HG02798 (cell line): Measurements from ENCODE around the gene GDF7.
A peak's percentile ranks its signal among the peaks of the same experiment; 100 is the strongest.

Experiments
- ATAC-seq: cut with Tn5 transposase; IDR thresholded peaks from one replicate; pipeline ENCODE4 v1.9.1; 2021; ENCODE audit warnings: mild to moderate bottlenecking; ENCODE audit not compliant: unreplicated experiment, poor library complexity

Gene GDF7

DNA sequence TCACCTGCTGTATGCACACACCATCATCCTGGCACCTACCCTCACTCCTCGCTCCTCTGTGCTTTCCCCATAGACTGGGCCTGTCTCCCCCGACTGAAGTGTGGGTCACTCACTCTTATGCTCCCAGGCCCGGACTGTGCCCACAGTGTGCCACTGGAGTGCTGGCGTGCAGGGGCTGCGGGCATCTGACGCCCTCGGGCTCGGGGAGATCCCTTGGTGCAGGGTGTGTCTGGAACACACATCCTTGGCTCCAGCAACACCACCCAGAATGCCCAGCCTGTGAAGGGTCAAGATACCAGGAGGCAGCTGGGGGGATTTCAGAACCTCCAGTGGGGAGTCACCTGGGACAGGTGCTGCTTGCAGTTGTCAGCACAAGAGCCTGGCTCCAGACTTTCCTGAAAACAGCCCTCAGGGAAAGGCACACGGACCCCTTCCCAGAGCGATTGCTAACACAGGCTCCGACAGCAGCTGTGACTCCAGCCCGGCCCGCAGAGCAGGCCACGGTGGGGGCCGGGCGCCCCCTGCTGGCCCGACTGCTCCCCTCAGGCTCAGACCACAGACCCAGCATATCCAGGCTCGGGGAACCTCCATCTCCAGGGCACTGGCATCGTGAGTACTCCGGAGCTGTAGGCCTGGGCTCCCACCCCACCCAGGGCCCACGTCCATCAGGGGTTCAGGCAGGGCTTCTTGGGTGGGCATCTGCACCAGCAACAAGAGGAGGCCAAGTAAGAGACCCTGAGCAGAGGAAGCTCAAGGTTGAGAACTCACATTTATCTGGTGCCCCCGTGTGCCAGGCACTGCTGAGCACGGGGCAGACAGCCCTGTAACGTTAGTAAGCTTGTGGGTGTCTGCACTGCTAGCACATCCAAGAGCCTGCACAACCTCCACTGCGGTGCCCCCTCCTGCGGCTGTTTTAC is 24.6 kb upstream of the GDF7 start:
- ATAC-seq, result peak; percentile 96

GRCh38 chr2:20643060-20643459 is 23.9 kb upstream of the GDF7 start:
- no peak for ATAC-seq

- ATAC-seq, result no peak
Observed at GRCh38 chr2:20643826-20644225, 23.1 kb upstream of the GDF7 start.

- ATAC-seq, result no peak
Observed at GRCh38 chr2:20645301-20645701, 21.6 kb upstream of the GDF7 start.

DNA sequence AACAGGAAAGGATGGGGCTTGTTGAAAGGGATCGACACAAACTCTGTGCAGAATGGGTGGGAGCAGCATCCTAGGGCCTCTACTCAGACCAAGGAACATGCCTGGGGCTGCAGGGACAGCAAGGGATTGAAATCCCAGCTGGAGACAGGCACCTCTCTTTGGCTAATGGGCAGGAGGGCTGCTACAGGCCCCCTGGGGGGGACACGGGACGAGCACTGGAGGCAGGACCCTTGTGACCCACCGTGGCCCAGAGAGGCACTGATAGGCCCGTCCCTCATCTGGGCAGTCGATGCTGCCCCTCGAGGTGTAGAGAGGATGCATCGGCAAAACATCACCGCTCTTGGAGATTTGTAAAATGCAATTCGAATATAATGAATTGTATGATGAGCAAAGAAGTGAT is 21.2 kb upstream of the GDF7 start:
- ATAC-seq, result no peak

- no peak for ATAC-seq
Observed at GRCh38 chr2:20646446-20646845, 20.5 kb upstream of the GDF7 start.

GRCh38 chr2:20647211-20647610 is 19.7 kb upstream of the GDF7 start:
- no peak for ATAC-seq

DNA sequence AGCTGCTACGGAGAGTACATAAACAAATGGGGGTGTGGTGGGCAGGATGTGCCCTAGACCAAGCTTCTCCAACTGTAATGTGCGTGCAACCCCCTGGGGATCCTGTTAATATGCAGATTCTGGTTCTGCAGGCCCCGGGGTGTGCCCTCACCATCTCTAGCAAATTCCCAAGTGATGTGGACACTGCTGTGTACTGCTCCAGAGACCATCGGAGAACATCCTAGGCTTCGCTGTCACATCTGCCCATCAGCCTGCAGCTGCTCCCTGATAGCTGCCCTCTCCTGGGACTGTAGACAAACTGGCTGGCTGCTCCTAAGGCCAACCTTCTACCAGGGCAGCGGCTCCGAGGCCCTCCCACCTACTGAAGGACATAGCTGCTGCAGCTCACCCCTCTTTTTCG is 19.2 kb upstream of the GDF7 start:
- no peak for ATAC-seq

DNA sequence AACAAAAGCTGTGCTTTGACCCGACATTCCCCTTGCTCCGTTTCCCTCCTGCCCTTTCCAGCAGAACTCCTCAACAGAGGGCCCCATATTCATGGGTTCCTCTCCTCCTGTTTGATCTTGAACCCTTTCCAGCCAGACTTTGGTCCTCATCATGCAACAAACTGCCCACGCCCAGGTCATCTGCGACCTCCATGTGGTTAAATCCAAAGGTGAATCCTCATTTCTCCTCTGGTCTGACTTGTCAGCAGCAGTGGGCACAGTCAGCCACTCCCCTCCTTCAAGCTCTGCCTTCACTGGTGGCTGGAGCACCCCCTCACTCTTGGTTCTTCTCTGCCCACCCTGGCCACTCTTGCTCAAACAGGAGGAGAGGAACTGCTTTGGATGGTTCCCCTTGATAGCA is 18.7 kb upstream of the GDF7 start:
- ATAC-seq, result no peak

GRCh38 chr2:20648831-20649230 is 18.1 kb upstream of the GDF7 start:
- no peak for ATAC-seq

DNA sequence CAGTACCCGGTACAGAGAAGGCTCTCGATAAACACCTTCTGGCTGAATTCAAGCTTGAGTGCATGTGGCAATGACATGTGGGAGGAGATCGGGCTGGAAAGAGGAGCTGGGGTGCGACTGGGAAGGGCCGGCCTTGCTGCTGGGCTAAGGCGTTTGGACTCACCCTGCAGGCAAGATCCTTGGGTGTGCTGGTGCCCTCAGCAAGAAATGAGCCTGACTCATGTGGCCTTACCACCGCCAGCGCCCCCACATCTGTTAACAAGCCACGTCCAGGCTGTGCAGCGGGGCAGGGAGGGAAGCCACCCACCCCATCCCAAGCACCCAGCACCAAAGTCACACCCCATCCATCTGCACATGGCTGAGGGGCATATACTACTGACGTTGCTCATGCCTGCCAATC is 17.4 kb upstream of the GDF7 start:
- no peak for ATAC-seq

DNA sequence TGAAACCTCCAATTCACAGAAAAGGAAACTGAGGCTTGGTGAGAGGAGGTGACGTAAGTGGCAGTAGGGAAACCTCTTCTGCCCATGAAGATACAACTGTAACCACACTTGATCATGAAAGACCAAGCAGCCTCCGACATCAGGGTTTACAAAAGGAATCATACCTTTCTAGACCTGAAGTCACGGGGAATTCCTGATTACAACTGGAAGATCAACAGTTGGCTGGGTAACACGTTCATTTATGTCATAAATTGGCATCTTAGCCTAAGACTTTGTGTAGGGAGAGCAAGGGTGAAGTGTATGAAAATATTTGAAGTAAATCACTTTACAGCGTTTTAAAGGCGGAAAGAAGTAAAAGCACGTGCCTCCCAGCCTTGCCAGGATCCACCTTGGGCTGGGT is 17.0 kb upstream of the GDF7 start:
- no peak for ATAC-seq

DNA sequence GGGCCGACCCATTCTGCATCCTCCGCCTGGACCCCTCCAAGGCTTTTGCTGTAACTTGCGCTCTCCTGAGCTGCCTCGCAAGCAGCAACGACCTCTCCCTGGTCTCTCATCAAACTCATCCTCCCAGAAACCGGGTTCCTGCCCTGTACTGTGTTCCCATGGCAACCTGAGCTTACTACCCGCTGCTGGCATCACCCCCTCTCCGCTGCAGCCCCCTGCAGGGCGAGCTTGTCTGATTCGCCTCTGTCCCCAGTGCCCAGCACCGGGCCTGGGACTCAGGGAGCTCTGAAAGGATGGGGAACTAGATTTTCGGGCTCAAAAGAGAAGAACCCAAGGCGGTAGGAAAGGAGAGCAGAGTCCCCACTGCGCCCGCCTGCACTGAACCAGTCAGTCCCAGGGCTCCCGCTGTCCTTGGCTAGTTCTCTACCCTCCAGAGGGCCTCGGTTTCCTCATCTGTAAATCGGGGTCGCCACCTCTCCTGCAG is 16.5 kb upstream of the GDF7 start:
- ATAC-seq, result peak; percentile 1

DNA sequence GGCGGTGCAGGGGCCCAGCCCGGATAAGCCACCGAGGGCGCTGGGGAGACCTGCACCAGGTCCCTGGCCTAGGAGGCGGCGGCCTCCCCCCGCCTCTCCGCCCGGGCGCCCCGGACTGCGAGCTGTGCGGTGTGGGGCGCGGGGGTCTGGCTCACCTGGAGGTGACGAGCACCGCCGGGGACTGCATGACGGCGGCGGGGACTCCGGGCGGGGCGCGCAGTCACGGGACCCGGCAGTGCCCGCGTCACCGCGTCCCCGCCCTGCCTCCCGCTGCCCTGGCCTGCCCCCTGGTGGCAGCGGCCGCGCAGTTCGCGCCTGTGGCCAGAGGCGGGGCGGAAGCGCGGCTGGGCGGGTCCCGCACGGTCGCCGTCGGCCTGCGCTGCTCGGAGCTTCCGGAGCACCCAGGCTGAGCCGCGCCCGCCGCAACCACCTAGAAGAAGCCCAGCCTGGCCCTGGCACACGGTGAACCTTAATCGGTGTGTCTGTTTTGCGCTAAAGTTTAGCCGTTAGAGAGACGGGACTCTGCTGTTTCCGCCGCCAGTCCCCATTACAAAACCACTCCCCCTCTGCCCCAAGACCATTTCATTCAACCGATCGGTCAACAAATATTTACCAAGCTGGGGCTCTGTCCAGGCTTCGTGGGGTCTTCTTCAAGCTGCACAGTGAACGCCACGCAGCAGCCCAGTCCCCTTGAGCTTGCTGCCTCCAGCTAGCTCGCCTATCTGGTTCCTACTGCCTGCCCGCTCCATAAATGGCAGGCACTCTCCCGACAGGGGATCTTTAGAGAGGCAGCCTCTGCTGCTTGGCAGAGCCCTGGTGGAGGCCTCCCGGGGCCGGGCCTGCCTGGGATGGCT is 15.8 kb upstream of the GDF7 start, which contains the start of gene HS1BP3:
Gene HS1BP3 (minus strand): TSS at position 222 of the 854 bp plus-strand sequence. CDS start 35 bp downstream, at position 187.
- ATAC-seq, result peak; percentile 97

DNA sequence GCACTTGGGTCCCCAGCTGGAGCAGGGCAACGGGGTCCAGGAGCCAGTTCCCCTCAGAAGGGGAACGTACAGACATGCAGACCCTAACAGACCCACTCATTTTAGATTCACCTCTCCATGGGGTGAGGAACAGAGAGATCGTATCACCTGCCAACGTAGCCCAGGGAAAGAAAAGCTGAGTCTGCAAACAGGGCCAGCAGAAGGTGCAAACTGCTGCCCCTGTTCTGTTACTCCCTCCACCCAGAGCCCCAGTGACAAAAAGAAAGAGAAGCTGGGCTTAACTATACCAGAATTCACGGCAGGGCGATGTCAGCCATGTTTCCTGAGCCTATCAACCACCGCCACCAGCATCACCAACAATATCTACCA is 15.2 kb upstream of the GDF7 start:
- no peak for ATAC-seq

DNA sequence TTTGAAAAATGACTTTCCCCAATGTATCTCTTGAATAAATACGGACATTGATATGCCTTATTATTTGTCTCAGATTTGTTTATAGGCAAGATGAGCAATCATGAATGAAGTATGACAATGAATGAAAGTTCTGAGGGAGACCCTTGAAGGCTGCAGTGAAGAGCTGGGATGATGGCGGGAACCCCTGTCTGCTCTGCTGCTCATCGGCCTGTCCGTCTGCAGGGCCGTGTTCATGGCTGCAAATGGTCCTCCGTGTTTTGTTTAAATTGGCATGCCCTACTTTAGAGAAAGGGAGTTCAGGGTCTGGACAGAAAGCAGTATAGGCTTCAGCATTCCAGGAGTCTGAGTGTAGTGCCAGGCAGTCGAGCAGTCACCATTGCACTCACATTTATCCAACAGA is 14.8 kb upstream of the GDF7 start:
- no peak for ATAC-seq

DNA sequence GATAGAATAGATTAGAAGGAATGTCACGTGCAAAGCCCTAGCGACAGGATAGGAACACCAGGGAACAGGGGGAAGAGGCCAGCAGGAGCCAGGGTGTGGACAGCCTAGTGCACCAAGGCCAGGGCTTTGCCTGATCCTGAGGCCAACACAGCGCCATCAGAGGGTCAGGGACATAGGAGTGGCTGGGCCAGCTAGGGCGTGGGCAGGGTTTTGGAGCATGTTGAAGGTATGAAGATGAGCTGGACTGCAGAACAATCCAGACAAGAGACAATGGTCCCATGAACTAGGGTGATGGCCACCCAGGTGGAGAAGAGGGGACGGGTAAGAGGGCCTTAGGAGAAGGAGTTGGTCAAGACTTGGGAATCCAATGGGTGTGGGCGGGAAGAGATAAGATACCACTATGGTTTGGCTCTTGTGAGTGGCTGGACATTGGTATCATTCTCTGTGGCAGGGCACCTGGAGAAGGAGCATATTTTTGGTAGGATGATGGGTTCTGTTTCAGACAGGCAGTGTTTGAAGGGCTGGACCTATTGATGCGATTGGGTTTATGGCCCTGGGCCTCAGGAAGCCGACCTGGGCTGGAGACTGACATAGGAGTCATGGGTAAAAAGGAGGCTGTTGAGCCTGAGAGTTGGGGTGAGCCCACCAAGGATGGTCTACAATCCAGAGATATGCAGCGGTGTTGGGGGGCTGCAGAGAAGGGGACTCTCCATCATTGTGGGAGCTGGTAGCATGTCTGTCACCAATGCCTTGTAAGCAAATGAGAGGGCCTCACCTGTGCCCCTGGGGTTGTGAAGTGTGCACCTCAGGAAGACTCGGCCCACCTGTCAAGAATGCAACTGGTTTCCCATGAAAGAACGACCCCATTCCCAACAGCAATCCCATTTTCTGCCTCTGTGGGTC is 14.0 kb upstream of the GDF7 start:
- no peak for ATAC-seq

DNA sequence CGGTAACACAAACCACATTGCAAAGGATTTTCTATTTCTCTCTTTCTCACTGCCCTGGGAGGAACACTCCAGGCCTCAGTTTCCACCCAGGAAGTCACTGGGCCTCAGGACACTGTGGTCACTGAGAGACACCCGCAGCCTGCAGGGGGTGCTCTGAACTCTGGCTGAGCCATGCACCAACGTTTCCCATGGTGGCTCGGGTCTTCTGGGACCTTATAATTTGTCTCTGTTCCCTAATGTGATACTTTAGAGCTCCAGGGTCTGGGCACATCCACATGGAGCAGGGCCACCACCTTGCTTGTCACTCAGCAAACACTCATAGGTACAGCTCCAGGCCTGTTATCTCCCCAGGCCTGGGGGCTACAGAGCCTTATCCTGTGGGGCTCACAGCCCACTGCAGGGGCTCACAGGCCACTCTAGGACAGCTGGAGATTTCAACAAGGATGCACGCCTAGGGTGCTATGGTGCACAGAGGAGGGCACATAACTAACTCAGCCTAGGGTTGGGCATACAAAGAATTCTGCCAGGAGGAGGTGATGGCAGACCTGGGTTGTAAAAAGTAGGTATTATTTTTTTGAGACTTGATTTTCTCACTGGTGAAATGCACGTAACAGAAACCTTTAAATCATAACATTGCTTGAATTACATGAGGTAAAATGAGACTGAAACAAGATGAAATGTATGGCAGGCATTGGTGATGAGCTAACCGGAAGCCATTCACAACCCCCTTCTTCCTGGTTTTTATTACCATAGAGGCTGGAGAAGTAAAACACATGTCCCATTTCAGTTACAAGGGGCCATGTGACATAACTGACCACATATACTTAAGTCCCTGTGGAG is 13.0 kb upstream of the GDF7 start:
- ATAC-seq, result no peak

DNA sequence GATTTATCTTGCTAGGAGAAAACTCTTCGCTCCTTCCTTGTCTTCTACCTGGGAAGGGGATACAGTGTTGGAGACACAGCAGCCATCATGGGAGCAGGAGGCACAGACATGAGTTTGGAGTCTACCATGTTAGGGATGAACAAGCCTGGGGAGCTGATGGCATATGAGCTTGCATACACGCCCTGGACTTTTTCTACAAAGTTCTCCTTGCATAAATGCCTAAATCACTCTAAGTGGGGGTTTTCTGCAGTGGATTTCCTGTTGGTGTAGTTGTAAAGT is 12.5 kb upstream of the GDF7 start:
- no peak for ATAC-seq

- ATAC-seq, result no peak
Observed at GRCh38 chr2:20656561-20656960, 10.4 kb upstream of the GDF7 start.
